Bronchial epithelial cell (primary cell): ENCODE measurements around the gene SCAPER. TPM values are rescaled to one million over a fixed set of nuclear protein-coding genes. Genes with fewer than 3 reads are reported as not detected.

ENCODE experiments used
- DNase-seq: peaks from one replicate; pipeline ENCODE4 v3.0.0-alpha.2; 2010; ENCODE audit warnings: low read depth
- FAIRE-seq: peaks from 2 replicates; lab custom pipeline; 2011; peaks lifted over from hg19 to GRCh38; lab: Jason Lieb, UNC
- H3K27me3 ChIP-seq: 2 replicates; pipeline ENCODE4 v1.5.1; 2011; ENCODE audit warnings: low read length; ENCODE audit not compliant: control insufficient read depth, insufficient read depth
- H3K36me3 ChIP-seq: 2 replicates; pipeline ENCODE4 v1.5.1; 2011; ENCODE audit warnings: low read length; ENCODE audit not compliant: control insufficient read depth, insufficient read depth
- H3K4me3 ChIP-seq: 2 replicates; pipeline ENCODE4 v1.5.1; 2011; ENCODE audit warnings: mild to moderate bottlenecking, low read depth, low read length, control low read depth
- CTCF ChIP-seq: IDR thresholded peaks from 2 replicates; pipeline ENCODE4 v1.5.1; 2011; ENCODE audit warnings: mild to moderate bottlenecking, moderate library complexity, low read length, control low read depth, inconsistent platforms; ENCODE audit not compliant: insufficient read depth, severe bottlenecking
- total RNA-seq: library from RNA; depleted of rRNA; stranded (reverse); fragments of >200 nt; gene quantifications from 2 replicates; pipeline ENCODE4 v1.2.1, GENCODE V29; 2014

Gene SCAPER
- total RNA-seq, 1 donor from 2014 or later = 6.3 TPM

GRCh38 chr15:76626611-76627010 lies 278.5 kb downstream of the SCAPER start:
- Histone ChIP-seq H3K27me3 (no peaks in the 10 kb centered on the region), H3K36me3 (no peaks in the 10 kb centered on the region), H3K4me3 (no peak overlapping the region)
- DNase-seq (no peak), FAIRE-seq (no peak)
- no peak for TF ChIP-seq CTCF

DNA sequence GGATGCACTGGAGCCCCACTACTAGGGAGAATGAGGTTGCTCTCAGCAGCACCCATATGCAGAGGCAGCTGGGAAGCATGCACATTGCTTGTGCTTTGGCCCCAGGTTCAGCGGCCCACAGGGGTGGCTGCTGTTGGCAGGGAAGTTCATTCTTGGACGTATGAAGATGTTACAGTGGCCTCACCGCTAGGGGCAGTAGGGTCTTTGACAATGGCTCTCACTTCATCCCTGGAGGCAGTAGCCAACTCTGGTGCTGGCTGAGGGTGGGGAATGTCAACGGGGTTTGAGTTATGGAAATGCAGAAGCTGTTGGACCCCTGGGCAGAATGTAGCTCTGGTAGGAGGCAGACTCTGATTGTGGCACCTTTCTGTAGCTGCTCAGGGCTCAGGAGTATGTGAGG lies 279.9 kb downstream of the SCAPER start:
- Histone ChIP-seq H3K4me3 (no peak overlapping the region), H3K36me3 (no peaks in the 10 kb centered on the region), H3K27me3 (no peaks in the 10 kb centered on the region)
- DNase-seq (no peak), FAIRE-seq (no peak)
- no peak for TF ChIP-seq CTCF

DNA sequence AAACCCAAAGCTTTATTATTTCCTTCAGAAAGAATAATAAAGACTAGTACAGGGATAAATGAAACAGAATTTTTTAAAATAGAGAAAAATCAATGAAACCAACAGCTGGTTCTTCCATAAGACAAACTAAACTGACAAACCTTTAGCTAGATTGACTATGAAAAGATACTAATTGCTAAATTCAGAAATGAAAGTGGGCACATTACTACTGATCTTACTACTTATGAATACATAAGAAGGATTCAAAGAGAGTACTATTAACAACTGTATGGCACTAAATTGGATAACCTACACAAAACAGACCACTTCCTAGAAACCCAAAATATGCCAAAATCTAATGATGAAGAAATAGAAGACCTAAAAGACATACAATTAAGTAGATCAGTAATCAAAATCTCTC lies 290.4 kb downstream of the SCAPER start:
- no peak for TF ChIP-seq CTCF
- DNase-seq (no peak), FAIRE-seq (no peak)
- Histone ChIP-seq H3K4me3 (no peak overlapping the region), H3K27me3 (no peaks in the 10 kb centered on the region), H3K36me3 (no peaks in the 10 kb centered on the region)

DNA sequence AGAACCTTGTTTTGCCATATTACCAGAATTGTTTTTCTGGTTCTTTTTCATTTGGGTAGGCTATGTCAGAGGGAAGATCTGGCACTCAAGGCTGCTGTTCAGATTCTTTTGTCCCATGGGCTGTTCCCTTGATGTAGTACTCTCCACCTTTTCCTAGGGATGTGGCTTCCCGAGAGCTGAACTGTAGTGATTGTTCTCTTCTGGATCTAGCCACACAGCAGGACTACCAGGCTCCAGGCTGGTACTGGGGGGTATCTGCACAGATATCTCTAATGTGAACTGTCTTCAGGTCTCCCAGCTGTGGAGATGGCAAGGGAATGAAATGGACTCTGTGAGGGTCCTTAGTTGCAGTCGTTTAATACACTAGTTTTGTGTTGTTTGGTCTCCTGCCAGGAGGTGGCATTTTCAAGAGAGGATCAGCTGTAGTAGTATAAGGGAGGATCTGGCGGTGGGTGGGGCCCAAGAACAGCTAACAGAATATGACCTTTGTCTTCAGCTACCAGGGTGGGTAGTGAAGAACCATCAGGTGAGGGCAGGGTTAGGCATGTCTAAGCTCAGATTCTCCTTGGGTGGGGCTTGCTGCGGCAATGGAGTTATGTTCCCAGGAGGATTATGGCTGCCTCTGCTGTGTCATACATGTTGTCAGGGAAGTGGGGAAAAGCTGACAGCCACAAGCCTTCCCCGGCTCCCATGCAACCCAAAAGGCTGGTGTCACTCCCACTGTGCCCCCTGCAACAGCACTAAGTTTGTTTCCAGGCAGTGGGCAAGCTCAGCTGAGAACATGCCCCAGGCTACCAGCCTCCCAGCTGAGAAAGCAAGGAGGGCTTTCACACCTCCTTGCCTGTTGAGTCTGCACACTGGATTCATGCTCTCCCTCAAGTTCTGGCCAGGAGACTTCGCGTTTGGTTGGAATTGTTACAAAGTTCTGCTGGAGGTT lies 316.1 kb downstream of the SCAPER start:
- no peak overlapping the region for H3K4me3 ChIP-seq
- DNase-seq = peak; percentile 67
- peak; percentile 86 for FAIRE-seq
- no peaks in the 10 kb centered on the region for H3K36me3 ChIP-seq
- TF ChIP-seq CTCF = no peak
- H3K27me3 ChIP-seq = no peaks in the 10 kb centered on the region

GRCh38 chr15:76585576-76585897 lies 319.6 kb downstream of the SCAPER start:
- no peak for TF ChIP-seq CTCF
- Histone ChIP-seq H3K27me3 (no peaks in the 10 kb centered on the region), H3K4me3 (no peak overlapping the region), H3K36me3 (no peaks in the 10 kb centered on the region)
- no peak for FAIRE-seq
- DNase-seq = no peak
